GM19463 (cell line): Measurements from ENCODE around the gene BAD.

Source experiments
- ATAC-seq: cut with Tn5 transposase; IDR thresholded peaks from one replicate; pipeline ENCODE4 v1.9.1; 2021; ENCODE audit warnings: mild to moderate bottlenecking, moderate library complexity; ENCODE audit not compliant: unreplicated experiment

The BAD gene

GRCh38 chr11:64261556-64262080, 22.8 kb downstream of the BAD start:
- no peak for ATAC-seq

GRCh38 chr11:64260147-64260708, 24.2 kb downstream of the BAD start:
- ATAC-seq = no peak

- no peak for ATAC-seq
Measured at GRCh38 chr11:64259533-64260067, 24.9 kb downstream of the BAD start.

- ATAC-seq = no peak
Measured at GRCh38 chr11:64258946-64259532, 25.4 kb downstream of the BAD start.

GRCh38 chr11:64258356-64258755, 26.1 kb downstream of the BAD start:
- ATAC-seq = no peak

GRCh38 chr11:64256300-64256699, 28.2 kb downstream of the BAD start:
- ATAC-seq = no peak

- ATAC-seq = no peak
Measured at GRCh38 chr11:64255135-64256128, 29.0 kb downstream of the BAD start.

GRCh38 chr11:64254326-64254725, 30.1 kb downstream of the BAD start:
- no peak for ATAC-seq

GRCh38 chr11:64253481-64253880, 31.0 kb downstream of the BAD start:
- ATAC-seq = no peak

- ATAC-seq = no peak
Measured at GRCh38 chr11:64253043-64253442, 31.4 kb downstream of the BAD start.

GRCh38 chr11:64252003-64252872, 32.2 kb downstream of the BAD start:
- no peak for ATAC-seq

GRCh38 chr11:64251753-64252002, 32.8 kb downstream of the BAD start:
- no peak for ATAC-seq

- peak; percentile 40 for ATAC-seq
Measured at GRCh38 chr11:64251016-64251752, 33.3 kb downstream of the BAD start, which contains the start of gene PLCB3. PLCB3 (plus strand) TSS chr11:64251530; CDS start chr11:64251650, 120 bp downstream.

- no peak for ATAC-seq
Measured at GRCh38 chr11:64250415-64251015, 34.0 kb downstream of the BAD start.

GRCh38 chr11:64249563-64250414, 34.7 kb downstream of the BAD start:
- no peak for ATAC-seq

GRCh38 chr11:64249038-64249437, 35.4 kb downstream of the BAD start:
- ATAC-seq = no peak

GRCh38 chr11:64248578-64248977, 35.9 kb downstream of the BAD start:
- no peak for ATAC-seq

- no peak for ATAC-seq
Measured at GRCh38 chr11:64247729-64248531, 36.5 kb downstream of the BAD start.
